ENCODE measurements around the gene ATP5MC2. TPM values are rescaled to one million over a fixed set of nuclear protein-coding genes. Genes with fewer than 3 reads are reported as not detected.

Gene ATP5MC2
- total RNA-seq, 1 experiment from 2014 or later = 304 TPM

- ATAC-seq (no peak), DNase-seq (ENCODE audit: low read depth, low spot score) (no peak)
- ChIA-PET CTCF (interaction anchor here (0.8 to 2.7 kb wide), 4 partner anchors 24 to 58 kb away, joined by 3 to 59 read pairs (median 4); partner anchors contain the start of gene ATP5MC2), RAD21 (ENCODE audit: low non-redundant PET in 1 of 2, low total read pairs in 2 of 2, uncharacterized antibody in 2 of 2, unreplicated experiment in 2 of 2) (interaction anchor here in 1 of 2 experiments (1.2 kb wide), 1 partner anchor 48 kb away, joined by 3 read pairs; no protein-coding TSS in a partner anchor), POLR2A (interaction anchor here (0.6 to 1.3 kb wide), 2 partner anchors 46 to 63 kb away, joined by 4 read pairs; no protein-coding TSS in a partner anchor)
- H3K27ac ChIP-seq (ENCODE audit: low read depth, low read length) = no peak overlapping the region
- H2AFZ ChIP-seq (ENCODE audit: low read depth, low read length, poor library complexity, severe bottlenecking) = no peak overlapping the region
- no peaks in the 10 kb centered on the region for H3K79me2 ChIP-seq (ENCODE audit: insufficient read depth, low read length)
- no peaks in the 10 kb centered on the region for H4K20me1 ChIP-seq (ENCODE audit: insufficient read depth)
- H3K36me3 ChIP-seq (ENCODE audit: control insufficient read depth in 1 of 2, insufficient read depth in 2 of 2, low read length in 2 of 2) = no peaks in the 10 kb centered on the region
- peaks cover 8% of the 10 kb centered on the region for H3K27me3 ChIP-seq (ENCODE audit: insufficient read depth, low read length)
- no peaks in the 10 kb centered on the region for H3K9me3 ChIP-seq (ENCODE audit: control insufficient read depth in 1 of 2, insufficient read depth in 1 of 2, low read depth in 1 of 2, low read length in 2 of 2)
- intact Hi-C loops (cut with micrococcal nuclease) = loop anchor here (5.0 kb wide), 1 partner anchor 518 kb away; no protein-coding TSS in a partner anchor
- H3K4me1 ChIP-seq (ENCODE audit: control insufficient read depth in 1 of 2, insufficient read depth in 2 of 2, low read length in 2 of 2) = peaks cover 13 to 28% of the 10 kb centered on the region in 2 experiments
- H3K4me3 ChIP-seq (replicated peaks in 1 of 2; ENCODE audit: low read depth in 1 of 2, low read length in 2 of 2) = no peak overlapping the region
- no peak overlapping the region for H3K9ac ChIP-seq (ENCODE audit: low read length)
- H3K4me2 ChIP-seq (ENCODE audit: low read length) = no peak overlapping the region
- H3K9me2 ChIP-seq (ENCODE audit: insufficient read depth) = no peaks in the 10 kb centered on the region
- TF ChIP-seq POLR2AphosphoS5 (IDR thresholded peaks at IDR 0.05; ENCODE audit: low read depth, low read length) (no peak), RAD21 (IDR thresholded peaks at IDR 0.05; ENCODE audit: low read depth) (no peak), EZH2 (IDR thresholded peaks at IDR 0.05) (no peak), SRF (IDR thresholded peaks at IDR 0.05; ENCODE audit: low read depth) (no peak), POLR2A (IDR thresholded peaks at IDR 0.05; ENCODE audit: borderline replicate concordance, extremely low read depth, insufficient read depth, insufficient read length) (no peak), CEBPB (IDR thresholded peaks at IDR 0.05; ENCODE audit: low read depth) (no peak), JUND (IDR thresholded peaks at IDR 0.05) (no peak), YY1 (IDR thresholded peaks at IDR 0.05; ENCODE audit: extremely low read depth, insufficient replicate concordance, low read depth, low read length) (no peak)
- BruUV-seq (replicated peaks) = no TSS peak
Observed at GRCh38 chr12:53699678-53700025, 23.8 kb upstream of the ATP5MC2 start.

GRCh38 chr12:53698948-53699677 is 23.2 kb upstream of the ATP5MC2 start:
- no TSS peak for BruUV-seq (replicated peaks)
- intact Hi-C loops (cut with micrococcal nuclease) = no loop called here
- peaks cover 13 to 28% of the 10 kb centered on the region in 2 experiments for H3K4me1 ChIP-seq (ENCODE audit: control insufficient read depth in 1 of 2, insufficient read depth in 2 of 2, low read length in 2 of 2)
- H3K27me3 ChIP-seq (ENCODE audit: insufficient read depth, low read length) = peaks cover 8% of the 10 kb centered on the region
- CTCF ChIA-PET = interaction anchor here (0.8 to 2.7 kb wide), 3 partner anchors 24 to 58 kb away, joined by 3 to 59 read pairs (median 4); partner anchors contain the start of gene ATP5MC2
- POLR2A ChIA-PET = interaction anchor here (0.6 kb wide), 1 partner anchor 62 kb away, joined by 4 read pairs; no protein-coding TSS in a partner anchor
- no peaks in the 10 kb centered on the region for H3K9me2 ChIP-seq (ENCODE audit: insufficient read depth)
- H4K20me1 ChIP-seq (ENCODE audit: insufficient read depth) = no peaks in the 10 kb centered on the region
- no peaks in the 10 kb centered on the region for H3K79me2 ChIP-seq (ENCODE audit: insufficient read depth, low read length)
- no peak overlapping the region for H2AFZ ChIP-seq (ENCODE audit: low read depth, low read length, poor library complexity, severe bottlenecking)
- no peaks in the 10 kb centered on the region for H3K36me3 ChIP-seq (ENCODE audit: control insufficient read depth in 1 of 2, insufficient read depth in 2 of 2, low read length in 2 of 2)
- H3K9me3 ChIP-seq (ENCODE audit: control insufficient read depth in 1 of 2, insufficient read depth in 1 of 2, low read depth in 1 of 2, low read length in 2 of 2) = no peaks in the 10 kb centered on the region
- no peak for ATAC-seq
- RAD21 ChIA-PET (ENCODE audit: low non-redundant PET in 1 of 2, low total read pairs in 2 of 2, uncharacterized antibody in 2 of 2, unreplicated experiment in 2 of 2) = interaction anchor here in 1 of 2 experiments (1.2 kb wide), 1 partner anchor 48 kb away, joined by 3 read pairs; no protein-coding TSS in a partner anchor
- no peak for DNase-seq (ENCODE audit: low read depth, low spot score)
- no peak overlapping the region for H3K27ac ChIP-seq (ENCODE audit: low read depth, low read length)
- no peak overlapping the region for H3K9ac ChIP-seq (ENCODE audit: low read length)
- no peak overlapping the region for H3K4me2 ChIP-seq (ENCODE audit: low read length)
- H3K4me3 ChIP-seq (replicated peaks in 1 of 2; ENCODE audit: low read depth in 1 of 2, low read length in 2 of 2) = no peak overlapping the region
- no peak for TF ChIP-seq SP1 (IDR thresholded peaks at IDR 0.05; ENCODE audit: low read depth)
- TF ChIP-seq EZH2phosphoT487 (IDR thresholded peaks at IDR 0.05; ENCODE audit: borderline replicate concordance) = no peak
- no peak for TF ChIP-seq JUND (IDR thresholded peaks at IDR 0.05)
- TF ChIP-seq SIN3A (IDR thresholded peaks at IDR 0.05; ENCODE audit: low read depth) = no peak
- TF ChIP-seq REST (IDR thresholded peaks at IDR 0.05; ENCODE audit: low read depth) = no peak
- no peak for TF ChIP-seq ZBTB33 (IDR thresholded peaks at IDR 0.05; ENCODE audit: extremely low read depth, insufficient replicate concordance, low read length)
- TF ChIP-seq ELF1 (IDR thresholded peaks at IDR 0.05; ENCODE audit: borderline replicate concordance, low read depth) = no peak
- no peak for TF ChIP-seq ZFX (IDR thresholded peaks at IDR 0.05)
- no peak for TF ChIP-seq POLR2AphosphoS5 (IDR thresholded peaks at IDR 0.05; ENCODE audit: low read depth, low read length)

All from HCT116 (cell line).